ENCODE measurements around the gene CAB39L.
"Not testable (repeated sequence)": the region's sequence is repeated elsewhere in the genome, so short reads cannot be mapped to it uniquely, and the experiment has no call there.

Gene CAB39L

DNA sequence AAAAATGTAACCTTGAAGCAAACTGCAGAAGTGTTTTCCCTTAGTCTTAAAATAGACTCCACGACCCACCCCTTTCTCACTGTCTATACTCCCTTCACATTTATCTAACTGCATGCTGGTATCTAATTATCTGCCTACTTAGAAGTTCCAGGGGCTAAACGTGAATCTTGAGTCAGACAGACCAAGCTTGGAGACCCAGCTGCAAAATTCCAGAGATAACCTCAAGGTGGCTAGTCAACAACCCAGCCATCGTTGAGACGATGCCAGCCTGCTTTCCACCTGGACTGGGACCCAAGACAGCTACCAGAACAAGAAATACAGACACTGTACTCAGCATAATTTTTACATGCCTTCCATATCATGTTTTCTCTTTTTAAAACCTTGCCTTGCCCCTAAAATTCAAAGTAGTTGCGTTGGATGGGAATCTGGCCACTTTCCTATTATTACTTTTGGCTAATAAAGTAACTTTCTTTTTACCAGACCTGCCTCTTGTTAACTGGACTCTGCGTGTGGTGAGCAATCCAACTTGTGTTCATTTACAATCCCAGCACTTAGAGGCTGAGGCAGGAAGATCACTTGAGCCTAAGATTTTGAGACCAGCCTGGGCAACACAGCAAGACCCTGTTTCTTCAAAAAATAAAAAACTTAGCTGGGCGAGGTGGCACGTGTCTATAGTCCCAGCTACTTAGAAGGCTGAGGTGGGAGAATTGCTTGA, 113.9 kb downstream of the CAB39L start:
- Histone ChIP-seq H3K36me3 (ENCODE audit: low read depth) (no peaks in the 10 kb centered on the region), H3K27me3 (ENCODE audit: insufficient read depth, poor library complexity, severe bottlenecking) (no peaks in the 10 kb centered on the region), H3K4me3 (ENCODE audit: severe bottlenecking) (no peak overlapping the region), H3K9me3 (ENCODE audit: severe bottlenecking) (no peaks in the 10 kb centered on the region), H3K4me1 (ENCODE audit: insufficient read depth, poor library complexity, severe bottlenecking) (no peaks in the 10 kb centered on the region), H3K27ac (ENCODE audit: poor library complexity, severe bottlenecking) (no peak overlapping the region)
- TF ChIP-seq, protein P1, sequence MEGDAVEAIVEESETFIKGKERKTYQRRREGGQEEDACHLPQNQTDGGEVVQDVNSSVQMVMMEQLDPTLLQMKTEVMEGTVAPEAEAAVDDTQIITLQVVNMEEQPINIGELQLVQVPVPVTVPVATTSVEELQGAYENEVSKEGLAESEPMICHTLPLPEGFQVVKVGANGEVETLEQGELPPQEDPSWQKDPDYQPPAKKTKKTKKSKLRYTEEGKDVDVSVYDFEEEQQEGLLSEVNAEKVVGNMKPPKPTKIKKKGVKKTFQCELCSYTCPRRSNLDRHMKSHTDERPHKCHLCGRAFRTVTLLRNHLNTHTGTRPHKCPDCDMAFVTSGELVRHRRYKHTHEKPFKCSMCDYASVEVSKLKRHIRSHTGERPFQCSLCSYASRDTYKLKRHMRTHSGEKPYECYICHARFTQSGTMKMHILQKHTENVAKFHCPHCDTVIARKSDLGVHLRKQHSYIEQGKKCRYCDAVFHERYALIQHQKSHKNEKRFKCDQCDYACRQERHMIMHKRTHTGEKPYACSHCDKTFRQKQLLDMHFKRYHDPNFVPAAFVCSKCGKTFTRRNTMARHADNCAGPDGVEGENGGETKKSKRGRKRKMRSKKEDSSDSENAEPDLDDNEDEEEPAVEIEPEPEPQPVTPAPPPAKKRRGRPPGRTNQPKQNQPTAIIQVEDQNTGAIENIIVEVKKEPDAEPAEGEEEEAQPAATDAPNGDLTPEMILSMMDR (IDR thresholded peaks at IDR 0.05; ENCODE audit: poor library complexity, severe bottlenecking): no peak
- ATAC-seq (ENCODE audit: low read depth) (no peak), DNase-seq (ENCODE audit: low spot score) (no peak)

DNA sequence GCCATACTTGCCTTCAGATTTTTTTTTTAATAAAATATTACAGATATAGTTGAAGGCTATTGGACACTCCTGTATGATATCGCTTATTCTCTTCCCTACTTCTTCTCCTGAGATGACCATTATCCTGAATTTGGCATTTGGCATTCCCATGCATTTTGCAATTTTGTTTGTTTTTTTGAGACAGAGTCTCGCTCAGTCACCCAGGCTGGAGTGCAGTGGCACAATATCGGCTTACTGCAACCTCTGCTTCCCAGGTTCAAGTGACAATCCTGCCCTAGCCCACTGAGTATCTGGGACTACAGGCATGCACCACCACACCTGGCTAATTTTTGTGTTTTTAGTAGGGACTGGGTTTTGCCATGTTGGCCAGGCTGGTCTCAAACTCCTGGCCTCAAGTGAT, 116.7 kb downstream of the CAB39L start:
- not testable (repeated sequence) for H3K4me1 ChIP-seq (ENCODE audit: insufficient read depth, poor library complexity, severe bottlenecking); H3K36me3 ChIP-seq (ENCODE audit: low read depth); ATAC-seq (ENCODE audit: low read depth); H3K27me3 ChIP-seq (ENCODE audit: insufficient read depth, poor library complexity, severe bottlenecking); H3K27ac ChIP-seq (ENCODE audit: poor library complexity, severe bottlenecking); H3K4me3 ChIP-seq (ENCODE audit: severe bottlenecking); DNase-seq (ENCODE audit: low spot score); H3K9me3 ChIP-seq (ENCODE audit: severe bottlenecking)

DNA sequence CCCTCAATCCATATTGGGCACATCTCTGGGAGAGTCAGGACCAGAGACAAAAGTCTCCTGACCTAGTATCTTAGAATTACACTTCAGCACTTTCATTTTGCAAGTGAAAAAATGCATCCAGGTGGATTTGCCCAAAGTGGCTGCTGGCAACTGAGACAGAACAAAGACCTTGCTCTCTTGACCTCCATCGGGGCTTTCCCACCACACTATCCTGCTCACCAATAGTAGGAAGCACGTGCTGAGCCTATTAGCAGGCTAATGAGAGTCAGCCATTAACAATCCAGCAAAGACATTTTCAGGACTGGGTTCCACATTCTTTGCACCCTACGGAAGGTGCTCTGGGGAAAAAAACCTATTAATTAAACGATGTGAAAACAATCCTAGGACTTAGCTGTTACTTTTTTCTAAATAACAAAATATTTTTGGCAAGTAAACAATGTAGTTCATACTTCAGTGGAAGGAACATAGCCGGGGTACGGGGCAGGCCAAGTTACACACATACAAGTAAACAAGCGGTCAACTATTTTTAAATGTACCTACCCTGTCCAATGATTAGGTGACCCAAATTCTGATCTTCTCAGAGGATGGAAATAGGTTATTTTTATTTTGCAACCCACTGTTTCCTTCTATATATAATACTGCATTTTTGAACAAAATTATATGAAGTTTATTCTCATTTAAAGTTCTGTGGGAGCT, 117.5 kb downstream of the CAB39L start:
- Histone ChIP-seq H3K27me3 (ENCODE audit: insufficient read depth, poor library complexity, severe bottlenecking) (no peaks in the 10 kb centered on the region), H3K27ac (ENCODE audit: poor library complexity, severe bottlenecking) (no peak overlapping the region), H3K9me3 (ENCODE audit: severe bottlenecking) (no peaks in the 10 kb centered on the region), H3K4me3 (ENCODE audit: severe bottlenecking) (no peak overlapping the region), H3K4me1 (ENCODE audit: insufficient read depth, poor library complexity, severe bottlenecking) (no peaks in the 10 kb centered on the region), H3K36me3 (ENCODE audit: low read depth) (no peaks in the 10 kb centered on the region)
- TF ChIP-seq, protein P1 (IDR thresholded peaks at IDR 0.05; ENCODE audit: poor library complexity, severe bottlenecking): no peak
- ATAC-seq (ENCODE audit: low read depth) (no peak), DNase-seq (ENCODE audit: low spot score) (no peak)

DNA sequence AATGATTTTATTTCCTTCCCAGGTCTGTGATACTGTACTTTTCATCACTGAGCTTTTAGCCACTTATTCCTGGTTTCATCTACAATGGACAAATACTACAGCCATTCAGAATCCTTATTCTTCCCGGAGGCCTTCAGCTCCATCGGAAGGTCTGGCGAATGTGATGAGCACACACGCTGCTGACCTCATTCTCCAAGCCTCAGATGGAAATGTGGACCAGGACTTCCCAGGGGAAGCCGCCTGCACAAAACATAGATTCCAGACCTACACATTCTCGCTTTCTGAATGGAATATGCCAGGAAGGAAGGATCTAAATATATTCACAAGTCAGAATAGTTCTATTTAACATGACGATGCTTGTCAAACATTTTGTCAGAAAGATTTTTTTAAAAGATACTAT, 120.5 kb downstream of the CAB39L start:
- H3K27ac ChIP-seq (ENCODE audit: poor library complexity, severe bottlenecking): no peak overlapping the region
- no peaks in the 10 kb centered on the region for H3K27me3 ChIP-seq (ENCODE audit: insufficient read depth, poor library complexity, severe bottlenecking)
- no peak overlapping the region for H3K4me3 ChIP-seq (ENCODE audit: severe bottlenecking)
- DNase-seq (ENCODE audit: low spot score) (no peak), ATAC-seq (ENCODE audit: low read depth) (no peak)
- TF ChIP-seq, protein P1 (IDR thresholded peaks at IDR 0.05; ENCODE audit: poor library complexity, severe bottlenecking): no peak
- no peaks in the 10 kb centered on the region for H3K36me3 ChIP-seq (ENCODE audit: low read depth)
- no peaks in the 10 kb centered on the region for H3K4me1 ChIP-seq (ENCODE audit: insufficient read depth, poor library complexity, severe bottlenecking)
- H3K9me3 ChIP-seq (ENCODE audit: severe bottlenecking): no peaks in the 10 kb centered on the region

DNA sequence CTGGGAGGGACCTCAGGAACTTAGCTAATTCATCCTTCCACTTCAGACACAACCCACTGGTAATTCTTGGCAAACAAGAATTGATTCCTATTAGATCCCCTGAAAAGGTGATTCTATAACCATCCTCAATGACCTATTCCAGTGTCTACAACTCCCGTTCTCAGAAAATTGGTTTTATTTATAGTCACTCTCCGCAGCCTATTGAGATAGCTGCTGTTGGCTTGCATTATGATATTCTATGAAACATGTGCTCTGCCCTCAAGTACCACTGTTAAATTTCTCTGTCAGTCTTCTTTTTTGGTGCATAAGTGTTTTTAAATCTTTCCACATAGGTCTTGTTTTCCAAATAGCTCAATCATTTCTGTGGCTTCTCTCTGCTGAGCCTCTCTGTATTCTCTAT, 121.2 kb downstream of the CAB39L start:
- Histone ChIP-seq H3K36me3 (ENCODE audit: low read depth) (no peaks in the 10 kb centered on the region), H3K27me3 (ENCODE audit: insufficient read depth, poor library complexity, severe bottlenecking) (no peaks in the 10 kb centered on the region), H3K9me3 (ENCODE audit: severe bottlenecking) (no peaks in the 10 kb centered on the region), H3K4me1 (ENCODE audit: insufficient read depth, poor library complexity, severe bottlenecking) (no peaks in the 10 kb centered on the region), H3K4me3 (ENCODE audit: severe bottlenecking) (no peak overlapping the region), H3K27ac (ENCODE audit: poor library complexity, severe bottlenecking) (no peak overlapping the region)
- no peak for DNase-seq (ENCODE audit: low spot score)
- no peak for ATAC-seq (ENCODE audit: low read depth)
- TF ChIP-seq, protein P1 (IDR thresholded peaks at IDR 0.05; ENCODE audit: poor library complexity, severe bottlenecking): no peak

Data from RWPE2 (cell line).